Loucy (cell line): ENCODE results near the gene MYCN.

Source experiments
- H2AFZ ChIP-seq: fragments of 200-600 bp; sonication (generic); 2 replicates; pipeline ENCODE4 v1.6.0; 2016; ENCODE audit warnings: antibody characterized with exemption, mild to moderate bottlenecking, low read length, moderate library complexity
- H3F3A ChIP-seq: fragments of 200-600 bp; 2 replicates; pipeline ENCODE4 v1.6.0; 2016; ENCODE audit warnings: antibody characterized with exemption, low read depth, mild to moderate bottlenecking
- H3K27me3 ChIP-seq: fragments of 200-600 bp; sonication (generic); 2 replicates; pipeline ENCODE4 v1.6.1; 2014; ENCODE audit warnings: low read length, mild to moderate bottlenecking; ENCODE audit not compliant: insufficient read depth, poor library complexity, severe bottlenecking
- H3K36me3 ChIP-seq: fragments of 200-600 bp; sonication (generic); 2 replicates; pipeline ENCODE4 v1.6.1; 2016; ENCODE audit warnings: low read length; ENCODE audit not compliant: insufficient read depth
- H3K4me1 ChIP-seq: fragments of 200-600 bp; sonication (generic); 2 replicates; pipeline ENCODE4 v1.5.1; 2014; ENCODE audit warnings: low read length, mild to moderate bottlenecking; ENCODE audit not compliant: insufficient read depth, poor library complexity, severe bottlenecking
- H3K4me2 ChIP-seq: fragments of 200-600 bp; sonication (generic); 2 replicates; pipeline ENCODE4 v1.6.0; 2014; ENCODE audit warnings: antibody characterized with exemption, low read length, low read depth, mild to moderate bottlenecking; ENCODE audit not compliant: poor library complexity, severe bottlenecking
- H3K4me3 ChIP-seq: fragments of 200-600 bp; sonication (generic); 2 replicates; pipeline ENCODE4 v1.5.1; 2014; ENCODE audit warnings: low read length, mild to moderate bottlenecking, mixed read lengths; ENCODE audit not compliant: poor library complexity, severe bottlenecking
- H3K79me2 ChIP-seq: fragments of 200-600 bp; sonication (generic); 2 replicates; pipeline ENCODE4 v1.6.1; 2014; ENCODE audit warnings: low read length; ENCODE audit not compliant: insufficient read depth
- H3K9ac ChIP-seq: fragments of 200-600 bp; sonication (generic); 2 replicates; pipeline ENCODE4 v1.6.0; 2014; ENCODE audit warnings: mild to moderate bottlenecking, low read depth, low read length, moderate library complexity; ENCODE audit not compliant: poor library complexity, severe bottlenecking
- H3K9me2 ChIP-seq: fragments of 200-600 bp; sonication (generic); replicated peaks from 2 replicates; pipeline ENCODE4 v1.6.1; 2016; ENCODE audit warnings: low read depth, low read length, mixed read lengths
- H3K9me3 ChIP-seq: fragments of 200-600 bp; sonication (generic); 2 replicates; pipeline ENCODE4 v1.6.1; 2014; ENCODE audit warnings: mild to moderate bottlenecking, antibody characterized with exemption, low read length, low read depth; ENCODE audit not compliant: insufficient read depth
- H4K20me1 ChIP-seq: fragments of 200-600 bp; sonication (generic); 2 replicates; pipeline ENCODE4 v1.6.0; 2014; ENCODE audit warnings: antibody characterized with exemption, low read length, mild to moderate bottlenecking; ENCODE audit not compliant: insufficient read depth, poor library complexity, severe bottlenecking
- CTCF ChIP-seq: fragments of 200-600 bp; sonication (generic); conservative IDR thresholded peaks from 2 replicates; pipeline ENCODE4 v1.5.1; 2014; ENCODE audit warnings: mild to moderate bottlenecking, antibody characterized with exemption, low read length
- EZH2phosphoT487 ChIP-seq: fragments of 200-600 bp; IDR thresholded peaks from 2 replicates; pipeline ENCODE4 v1.6.1; 2018; ENCODE audit warnings: antibody characterized with exemption, mild to moderate bottlenecking, moderate library complexity, borderline replicate concordance

The MYCN gene

GRCh38 chr2:15942711-15943345 is 2.5 kb downstream of the MYCN start:
- H3K9ac ChIP-seq: peak overlapping the region; percentile 88
- peak overlapping the region; percentile 72 for H3K4me2 ChIP-seq
- H3K27me3 ChIP-seq: peaks cover 8% of the 10 kb centered on the region
- peaks cover 72% of the 10 kb centered on the region for H3K79me2 ChIP-seq
- H3F3A ChIP-seq: no peaks in the 10 kb centered on the region
- H3K4me3 ChIP-seq: peak overlapping the region; percentile 80
- TF ChIP-seq CTCF: no peak
- no peak for TF ChIP-seq EZH2phosphoT487
- H3K4me1 ChIP-seq: peaks cover 9% of the 10 kb centered on the region
- no peak overlapping the region for H2AFZ ChIP-seq
- H3K36me3 ChIP-seq: peaks cover 47% of the 10 kb centered on the region; the same call in 1 of the 2 replicates
- H3K9me3 ChIP-seq: no peaks in the 10 kb centered on the region
- H3K9me2 ChIP-seq: no peaks in the 10 kb centered on the region
- H4K20me1 ChIP-seq: peaks cover 52% of the 10 kb centered on the region

- Histone ChIP-seq H2AFZ (no peak overlapping the region), H3K27me3 (peaks cover 8% of the 10 kb centered on the region), H3K4me1 (peaks cover 9% of the 10 kb centered on the region), H3F3A (no peaks in the 10 kb centered on the region), H3K79me2 (peaks cover 72% of the 10 kb centered on the region), H3K9me3 (no peaks in the 10 kb centered on the region), H3K9me2 (no peaks in the 10 kb centered on the region), H3K4me3 (peak overlapping the region; percentile 80), H3K36me3 (peaks cover 53% of the 10 kb centered on the region; the same call in 1 of the 2 replicates), H3K4me2 (peak overlapping the region; percentile 72), H3K9ac (peak overlapping the region; percentile 88), H4K20me1 (peaks cover 52% of the 10 kb centered on the region)
- peak; percentile 65 for TF ChIP-seq CTCF
- TF ChIP-seq EZH2phosphoT487: no peak
These were observed 3.3 kb downstream of the MYCN start for GRCh38 chr2:15943378-15944280.

DNA sequence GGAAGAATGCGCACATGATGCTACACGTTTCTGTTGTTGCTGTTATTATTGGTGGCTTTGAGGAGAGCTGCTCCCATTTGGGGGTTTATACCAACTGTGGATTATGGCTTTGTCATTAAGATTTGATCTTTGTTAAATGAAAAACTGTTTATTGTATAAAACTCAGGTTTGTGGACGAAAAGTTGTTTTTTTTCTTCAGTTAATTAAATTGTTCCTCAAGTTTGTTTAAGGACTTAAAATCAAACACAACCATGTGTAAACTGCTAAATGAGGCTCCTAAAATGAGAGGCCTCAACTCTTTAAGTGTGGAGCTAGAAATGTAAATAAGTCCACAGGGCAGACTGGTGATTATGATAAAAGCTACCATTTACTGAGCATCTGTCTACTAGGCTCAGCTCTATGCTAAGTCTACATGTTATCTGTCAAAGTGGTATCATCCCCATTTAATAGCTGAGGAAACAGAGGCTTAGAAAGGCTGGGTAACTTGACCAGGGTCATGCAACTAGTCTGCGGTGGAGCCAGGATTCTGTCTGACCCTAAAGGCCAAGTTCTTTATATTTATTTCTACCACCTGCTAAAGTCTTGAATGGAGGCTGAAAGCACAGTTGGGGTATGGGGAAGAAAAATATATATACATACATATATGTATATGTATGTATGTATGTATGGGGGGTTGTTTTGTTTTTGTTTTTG is 4.1 kb downstream of the MYCN start:
- H3F3A ChIP-seq: no peaks in the 10 kb centered on the region
- H3K4me3 ChIP-seq: peak overlapping the region; percentile 80
- H3K9me2 ChIP-seq: no peaks in the 10 kb centered on the region
- TF ChIP-seq EZH2phosphoT487 (no peak), CTCF (no peak)
- H3K9me3 ChIP-seq: no peaks in the 10 kb centered on the region
- H4K20me1 ChIP-seq: peaks cover 52% of the 10 kb centered on the region
- H3K79me2 ChIP-seq: peaks cover 72% of the 10 kb centered on the region
- H2AFZ ChIP-seq: no peak overlapping the region
- peak overlapping the region; percentile 88 for H3K9ac ChIP-seq
- H3K27me3 ChIP-seq: peaks cover 8% of the 10 kb centered on the region
- H3K4me1 ChIP-seq: peaks cover 6% of the 10 kb centered on the region
- peaks cover 53% of the 10 kb centered on the region; the same call in 1 of the 2 replicates for H3K36me3 ChIP-seq
- H3K4me2 ChIP-seq: peak overlapping the region; percentile 72
